GM19193 (cell line): ENCODE data around the gene EHMT2.

Experiments used
- POLR2A ChIP-seq: IDR thresholded peaks from 4 replicates; pipeline ENCODE4 v1.6.1; 2011; ENCODE audit not compliant: insufficient read depth, insufficient read length; ENCODE audit errors: extremely low read depth

Gene EHMT2

GRCh38 chr6:31881136-31881859, 16.2 kb downstream of the EHMT2 start:
- no peak for TF ChIP-seq POLR2A

- TF ChIP-seq POLR2A = no peak
Observed at GRCh38 chr6:31880616-31881015, 16.9 kb downstream of the EHMT2 start.

GRCh38 chr6:31879901-31880300, 17.6 kb downstream of the EHMT2 start:
- TF ChIP-seq POLR2A = no peak

GRCh38 chr6:31879143-31879542, 18.4 kb downstream of the EHMT2 start:
- TF ChIP-seq POLR2A = no peak

GRCh38 chr6:31878726-31879125, 18.8 kb downstream of the EHMT2 start, which contains the start of gene SLC44A4:
Gene SLC44A4 (minus strand): TSS chr6:31878997. CDS start chr6:31878980, 17 bp downstream.
- TF ChIP-seq POLR2A = no peak

GRCh38 chr6:31878222-31878621, 19.3 kb downstream of the EHMT2 start:
- no peak for TF ChIP-seq POLR2A

- no peak for TF ChIP-seq POLR2A
Observed at GRCh38 chr6:31877651-31878161, 19.8 kb downstream of the EHMT2 start.

GRCh38 chr6:31877125-31877650, 20.3 kb downstream of the EHMT2 start:
- TF ChIP-seq POLR2A = no peak

GRCh38 chr6:31876357-31876756, 21.1 kb downstream of the EHMT2 start:
- no peak for TF ChIP-seq POLR2A

- no peak for TF ChIP-seq POLR2A
Observed at GRCh38 chr6:31875877-31876276, 21.6 kb downstream of the EHMT2 start.

- TF ChIP-seq POLR2A = no peak
Observed at GRCh38 chr6:31874836-31875572, 22.5 kb downstream of the EHMT2 start.

GRCh38 chr6:31874084-31874670, 23.3 kb downstream of the EHMT2 start:
- no peak for TF ChIP-seq POLR2A

- no peak for TF ChIP-seq POLR2A
Observed at GRCh38 chr6:31871046-31871659, 26.3 kb downstream of the EHMT2 start.

GRCh38 chr6:31870385-31870921, 27.0 kb downstream of the EHMT2 start:
- no peak for TF ChIP-seq POLR2A
